Measurements from ENCODE around the gene RAB3IL1.

Gene RAB3IL1

GRCh38 chr11:61925736-61926135 lies 8.4 kb upstream of the RAB3IL1 start:
- no peaks in the 10 kb centered on the region; the same call in 1 of the 2 replicates for H3K27me3 ChIP-seq (replicated peaks; ENCODE audit: control insufficient read depth, insufficient read depth, low read length)
- no peak for DNase-seq (ENCODE audit: extremely low read depth, insufficient read length)
- TF ChIP-seq CTCF (IDR thresholded peaks at IDR 0.05; ENCODE audit: insufficient read depth, low read length, poor library complexity, severe bottlenecking) = no peak
- no peaks in the 10 kb centered on the region for H3K36me3 ChIP-seq (ENCODE audit: control insufficient read depth, insufficient read depth, low read length)
- H3K4me3 ChIP-seq (replicated peaks; ENCODE audit: low read depth, low read length) = no peak overlapping the region

- Histone ChIP-seq H3K27me3 (replicated peaks; ENCODE audit: control insufficient read depth, insufficient read depth, low read length) (no peaks in the 10 kb centered on the region; the same call in none of the 2 replicates), H3K36me3 (ENCODE audit: control insufficient read depth, insufficient read depth, low read length) (no peaks in the 10 kb centered on the region), H3K4me3 (replicated peaks; ENCODE audit: low read depth, low read length) (no peak overlapping the region)
- DNase-seq (ENCODE audit: extremely low read depth, insufficient read length) = no peak
- TF ChIP-seq CTCF (IDR thresholded peaks at IDR 0.05; ENCODE audit: insufficient read depth, low read length, poor library complexity, severe bottlenecking) = no peak
Observed at GRCh38 chr11:61924064-61924455, 6.7 kb upstream of the RAB3IL1 start.

- no peaks in the 10 kb centered on the region; the same call in none of the 2 replicates for H3K27me3 ChIP-seq (replicated peaks; ENCODE audit: control insufficient read depth, insufficient read depth, low read length)
- H3K4me3 ChIP-seq (replicated peaks; ENCODE audit: low read depth, low read length) = no peak overlapping the region
- TF ChIP-seq CTCF (IDR thresholded peaks at IDR 0.05; ENCODE audit: insufficient read depth, low read length, poor library complexity, severe bottlenecking) = no peak
- no peaks in the 10 kb centered on the region for H3K36me3 ChIP-seq (ENCODE audit: control insufficient read depth, insufficient read depth, low read length)
- no peak for DNase-seq (ENCODE audit: extremely low read depth, insufficient read length)
Observed at GRCh38 chr11:61923166-61924063, 6.0 kb upstream of the RAB3IL1 start.

- no peak for DNase-seq (ENCODE audit: extremely low read depth, insufficient read length)
- Histone ChIP-seq H3K4me3 (replicated peaks; ENCODE audit: low read depth, low read length) (no peak overlapping the region), H3K36me3 (ENCODE audit: control insufficient read depth, insufficient read depth, low read length) (no peaks in the 10 kb centered on the region), H3K27me3 (replicated peaks; ENCODE audit: control insufficient read depth, insufficient read depth, low read length) (peaks cover 3% of the 10 kb centered on the region)
- no peak for TF ChIP-seq CTCF (IDR thresholded peaks at IDR 0.05; ENCODE audit: insufficient read depth, low read length, poor library complexity, severe bottlenecking)
Observed at GRCh38 chr11:61922539-61922938, 5.2 kb upstream of the RAB3IL1 start.

GRCh38 chr11:61921446-61921845 lies 4.1 kb upstream of the RAB3IL1 start:
- Histone ChIP-seq H3K4me3 (replicated peaks; ENCODE audit: low read depth, low read length) (no peak overlapping the region), H3K27me3 (replicated peaks; ENCODE audit: control insufficient read depth, insufficient read depth, low read length) (peaks cover 3% of the 10 kb centered on the region), H3K36me3 (ENCODE audit: control insufficient read depth, insufficient read depth, low read length) (no peaks in the 10 kb centered on the region)
- no peak for DNase-seq (ENCODE audit: extremely low read depth, insufficient read length)
- no peak for TF ChIP-seq CTCF (IDR thresholded peaks at IDR 0.05; ENCODE audit: insufficient read depth, low read length, poor library complexity, severe bottlenecking)
